TTC549 (cell line): ENCODE data around the gene MNT.

ENCODE experiments used
- FAIRE-seq: peaks from 2 replicates; lab custom pipeline; 2012; peaks lifted over from hg19 to GRCh38; lab: Jason Lieb, UNC

Gene MNT

GRCh38 chr17:2395258-2396181 lies 5.3 kb downstream of the MNT start:
- no peak for FAIRE-seq

- FAIRE-seq: no peak
Observed at GRCh38 chr17:2394775-2395201, 6.1 kb downstream of the MNT start.

- FAIRE-seq: no peak
Observed at GRCh38 chr17:2393954-2394749, 6.7 kb downstream of the MNT start.

- FAIRE-seq: no peak
Observed at GRCh38 chr17:2393174-2393953, 7.5 kb downstream of the MNT start.

GRCh38 chr17:2392252-2393173 lies 8.3 kb downstream of the MNT start:
- no peak for FAIRE-seq

- no peak for FAIRE-seq
Observed at GRCh38 chr17:2391597-2392251, 9.1 kb downstream of the MNT start.

GRCh38 chr17:2390199-2390836 lies 10.5 kb downstream of the MNT start:
- FAIRE-seq: no peak

- FAIRE-seq: no peak
Observed at GRCh38 chr17:2388683-2389055, 12.2 kb downstream of the MNT start.

- no peak for FAIRE-seq
Observed at GRCh38 chr17:2388020-2388682, 12.7 kb downstream of the MNT start.

- FAIRE-seq: no peak
Observed at GRCh38 chr17:2387086-2388019, 13.5 kb downstream of the MNT start.

GRCh38 chr17:2386400-2387085 lies 14.3 kb downstream of the MNT start:
- FAIRE-seq: no peak

GRCh38 chr17:2385240-2386210 lies 15.3 kb downstream of the MNT start:
- no peak for FAIRE-seq

GRCh38 chr17:2384439-2385127 lies 16.3 kb downstream of the MNT start:
- no peak for FAIRE-seq

GRCh38 chr17:2383628-2384167 lies 17.2 kb downstream of the MNT start:
- no peak for FAIRE-seq

- FAIRE-seq: no peak
Observed at GRCh38 chr17:2380950-2381649, 19.8 kb downstream of the MNT start.
